HG02885 (cell line): ENCODE measurements around the gene PRR13.

ENCODE experiments used
- ATAC-seq: cut with Tn5 transposase; IDR thresholded peaks from one replicate; pipeline ENCODE4 v1.9.1; 2021; ENCODE audit warnings: mild to moderate bottlenecking; ENCODE audit not compliant: unreplicated experiment, poor library complexity

Gene PRR13

DNA sequence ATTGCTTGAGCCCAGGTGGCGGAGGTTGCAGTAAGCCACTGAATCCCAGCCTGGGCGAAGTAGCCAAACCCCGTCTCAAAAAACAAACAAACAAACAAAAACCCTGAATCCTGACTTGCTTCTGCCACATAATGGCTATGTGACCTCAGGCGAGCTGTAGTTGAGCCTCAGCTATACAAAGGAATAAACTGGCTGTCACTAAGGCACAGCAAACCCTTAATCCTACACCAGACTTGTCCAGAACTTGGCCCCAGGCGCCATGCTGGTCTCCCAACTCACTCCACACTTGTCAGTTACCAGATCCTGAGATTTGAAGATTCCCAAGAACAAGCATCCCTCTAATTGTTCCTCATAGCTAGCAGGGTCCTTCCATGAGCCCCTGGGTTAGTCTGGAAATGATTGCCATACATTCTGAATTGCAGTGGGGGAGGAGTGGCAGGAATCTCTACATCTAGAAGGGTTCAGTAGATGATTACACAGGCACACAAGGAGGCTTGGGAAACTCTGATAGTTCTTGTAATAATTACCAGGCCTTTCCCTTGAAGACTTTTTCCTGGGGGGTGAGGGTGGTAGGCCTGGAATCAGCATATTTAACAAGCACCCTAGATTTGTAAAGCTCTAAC, 47.8 kb downstream of the PRR13 start:
- ATAC-seq = no peak

- ATAC-seq = no peak
Measured at GRCh38 chr12:53492188-53492587, 50.7 kb downstream of the PRR13 start.

DNA sequence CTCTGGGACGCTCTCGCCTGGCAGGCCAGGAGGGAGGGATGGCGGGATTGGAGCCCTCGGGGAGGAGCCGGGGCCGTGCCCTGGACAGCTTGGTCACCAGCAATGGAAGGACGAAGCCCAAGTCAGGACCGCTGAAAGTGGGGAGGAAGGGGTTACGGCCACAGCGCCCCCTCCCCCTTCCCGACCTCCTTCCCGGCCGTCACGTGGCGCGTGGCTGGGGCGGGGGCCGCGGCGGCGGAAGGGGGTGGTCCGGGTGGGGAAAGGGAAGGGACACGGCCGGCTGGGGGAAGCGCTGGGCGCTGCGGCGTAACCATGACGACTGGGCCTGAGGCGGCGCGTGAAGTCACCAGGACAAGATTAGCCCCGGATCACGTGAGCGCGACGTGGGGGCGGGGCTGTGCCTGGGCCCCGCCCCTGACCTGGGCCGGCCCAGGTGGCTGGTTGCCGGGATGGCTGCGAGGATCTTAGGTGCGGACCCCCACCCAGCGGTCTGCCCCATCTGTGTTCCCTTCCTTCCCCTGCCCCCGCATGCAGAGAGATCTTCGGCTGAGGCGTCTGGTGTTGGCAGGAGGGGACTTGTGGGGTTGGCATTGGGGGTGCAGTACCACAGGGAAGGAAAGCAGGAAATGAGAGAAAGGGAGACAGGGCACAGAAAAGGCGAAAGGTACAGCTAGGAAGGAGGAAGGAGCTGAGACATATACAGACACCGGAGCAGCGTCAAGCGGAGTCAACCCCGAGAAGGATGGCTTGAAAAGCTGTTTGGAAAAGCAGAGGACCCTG, 51.5 kb downstream of the PRR13 start:
- peak; percentile 98 for ATAC-seq

DNA sequence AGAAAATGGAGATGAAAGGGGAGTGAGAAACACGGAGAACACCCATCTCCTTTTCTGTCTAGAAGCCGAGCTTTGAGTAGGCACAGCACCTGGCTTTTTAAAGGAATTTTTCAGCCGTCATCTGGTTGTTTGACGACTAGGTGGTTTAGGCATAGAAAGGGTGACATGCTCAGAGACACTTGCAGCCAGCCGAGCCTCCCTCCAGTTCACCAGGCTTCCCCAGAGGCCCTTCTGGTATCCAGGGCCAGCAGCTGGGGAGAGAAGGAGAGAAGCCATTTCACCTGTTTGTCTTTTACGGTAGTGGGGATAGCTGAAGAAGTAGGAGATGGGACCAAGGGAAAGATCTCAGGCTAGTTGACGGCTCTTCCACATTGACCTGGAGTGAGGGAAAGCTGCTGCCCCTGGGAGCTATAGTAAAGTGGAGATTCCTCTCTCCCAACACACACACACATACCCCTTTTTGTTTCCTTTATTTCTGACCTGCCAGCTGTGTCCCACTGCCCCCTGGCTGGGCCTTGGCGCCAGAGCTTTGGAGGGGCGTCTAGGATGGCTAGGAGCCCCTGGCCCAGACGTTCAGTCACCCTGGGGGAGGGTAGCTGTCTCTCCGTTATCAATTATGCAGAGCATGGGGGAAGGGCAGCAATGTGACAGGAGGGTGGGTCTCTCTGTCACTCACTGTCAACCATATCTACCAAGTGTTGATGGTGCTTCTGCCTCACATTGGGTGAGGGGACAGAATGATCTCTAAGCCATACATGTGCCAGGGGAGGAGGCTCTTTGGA, 52.3 kb downstream of the PRR13 start:
- ATAC-seq = no peak
